K562 (cell line): Measurements from ENCODE around the gene LTBR. TPM values are rescaled to one million over a fixed set of nuclear protein-coding genes. Genes with fewer than 3 reads are reported as not detected.

Source experiments
- ATAC-seq: fragments of 200-7000 bp; cut with Tn5 transposase; 3 replicates; pipeline ENCODE4 v1.9.1; 2020; ENCODE audit warnings: moderate library complexity
- BruUV-seq: library from RNA; stranded (reverse); fragments of 400-500 nt; replicated peaks from 2 replicates; lab custom pipeline; 2021; lab: Mats Ljungman, UMichigan
- CTCF ChIA-PET: fragments of 300-600 bp; formaldehyde crosslinking; extraction: SDS; loops from one replicate; lab custom pipeline; 2021; ENCODE audit warnings: low intra/inter-chr PET ratio; lab: Yijun Ruan, JAX
- POLR2A ChIA-PET: fragments of 300-600, 350-650 bp; sonication (Branson Sonifier 250); formaldehyde crosslinking; extraction: SDS; loops from one replicate; lab custom pipeline; 2021; ENCODE audit warnings: antibody characterized with exemption, inconsistent platforms; lab: Yijun Ruan, JAX
- DNase-seq, 4 experiments: peaks; one replicate each; pipeline versions ENCODE4 v3.0.0 to v3.0.0-alpha.2; 2011 to 2018; ENCODE audit warnings: low spot score in 3 of 4, mixed read lengths in 3 of 4; ENCODE audit errors: extremely low read depth in 1 of 4
- FAIRE-seq: peaks from 2 replicates; lab custom pipeline; 2011; peaks lifted over from hg19 to GRCh38; lab: Jason Lieb, UNC
- H2AFZ ChIP-seq: 2 replicates; pipeline ENCODE4 v1.6.0; 2011; ENCODE audit warnings: low read depth, low read length, control low read depth, inconsistent platforms
- H3K27ac ChIP-seq: fragments of 200-600 bp; 3 replicates; pipeline ENCODE4 v1.8.0; 2011; ENCODE audit warnings: low read depth, mild to moderate bottlenecking, control low read depth, inconsistent platforms, low read length, moderate library complexity, mixed read lengths; ENCODE audit errors: extremely low read depth
- H3K27me3 ChIP-seq, 2 experiments: fragments of 300-600 bp in 1 of 2; 2 replicates in 1 of 2; 3 replicates in 1 of 2; pipeline versions ENCODE4 v1.6.0 to v1.8.0; 2011; ENCODE audit warnings: inconsistent platforms in 2 of 2, low read length in 2 of 2, mild to moderate bottlenecking in 1 of 2, mixed read lengths in 1 of 2, moderate library complexity in 1 of 2; ENCODE audit not compliant: control insufficient read depth in 2 of 2, insufficient read depth in 2 of 2
- H3K36me3 ChIP-seq: fragments of 300-600 bp; 3 replicates; pipeline ENCODE4 v1.8.0; 2011; ENCODE audit warnings: mild to moderate bottlenecking, low read length, inconsistent platforms; ENCODE audit not compliant: control insufficient read depth, insufficient read depth
- H3K4me1 ChIP-seq, 2 experiments: fragments of 200-600 bp in 1 of 2; replicated peaks in 1 of 2; 2 replicates in 1 of 2; 3 replicates in 1 of 2; pipeline versions ENCODE4 v1.5.1 to v1.8.0; 2011; ENCODE audit warnings: inconsistent platforms in 2 of 2, low read length in 2 of 2, mild to moderate bottlenecking in 1 of 2, mixed read lengths in 1 of 2, moderate library complexity in 1 of 2; ENCODE audit not compliant: control insufficient read depth in 2 of 2, insufficient read depth in 2 of 2
- H3K4me2 ChIP-seq: 2 replicates; pipeline ENCODE4 v1.6.1; 2011; ENCODE audit warnings: low read length, control low read depth, inconsistent platforms, mixed read lengths; ENCODE audit not compliant: insufficient read depth
- H3K4me3 ChIP-seq: fragments of 200-600 bp; sonication (generic), shearing (Covaris generic); 2 replicates; pipeline ENCODE4 v1.5.1; 2016; ENCODE audit warnings: control low read depth, inconsistent platforms
- H3K79me2 ChIP-seq: fragments of 200-600 bp; 3 replicates; pipeline ENCODE4 v1.8.0; 2011; ENCODE audit warnings: low read length, inconsistent platforms; ENCODE audit not compliant: control insufficient read depth, insufficient read depth
- H3K9ac ChIP-seq, 2 experiments: 2 replicates each; pipeline versions ENCODE4 v1.6.0 to v1.6.1; 2011; ENCODE audit warnings: low read depth in 2 of 2, low read length in 2 of 2, control low read depth in 1 of 2, inconsistent platforms in 1 of 2, mild to moderate bottlenecking in 1 of 2, mixed read lengths in 1 of 2; ENCODE audit not compliant: insufficient read depth in 1 of 2
- H3K9me1 ChIP-seq: one replicate; pipeline ENCODE4 v1.6.0; 2011; ENCODE audit warnings: inconsistent platforms, mild to moderate bottlenecking, low read length, moderate library complexity; ENCODE audit not compliant: control insufficient read depth, insufficient read depth
- H3K9me3 ChIP-seq: replicated peaks from 2 replicates; pipeline ENCODE4 v1.5.1; 2011; ENCODE audit warnings: low read depth, low read length, inconsistent platforms; ENCODE audit not compliant: control insufficient read depth, insufficient read depth
- H4K20me1 ChIP-seq: replicated peaks from 2 replicates; pipeline ENCODE4 v1.6.1; 2011; ENCODE audit warnings: low read length, inconsistent platforms, mixed read lengths; ENCODE audit not compliant: control insufficient read depth, insufficient read depth
- CHD4 ChIP-seq: fragments of 200-600 bp; sonication (generic); IDR thresholded peaks from 3 replicates; pipeline ENCODE4 v1.6.1; 2012; ENCODE audit warnings: low read depth, mild to moderate bottlenecking, mixed read lengths, low read length, inconsistent platforms; ENCODE audit not compliant: insufficient read depth, insufficient replicate concordance, poor library complexity, severe bottlenecking
- GABPB2 ChIP-seq: fragments of 250-450 bp; sonication (Bioruptor Pico); conservative IDR thresholded peaks from 2 replicates; pipeline ENCODE4 v1.5.1; 2021; ENCODE audit warnings: mild to moderate bottlenecking
- NFE2L1 ChIP-seq: fragments of 450-650 bp; IDR thresholded peaks from 2 replicates; pipeline ENCODE4 v1.6.1; 2016; ENCODE audit warnings: missing genetic modification characterization, low read depth, mild to moderate bottlenecking, missing compliant biosample characterization, moderate library complexity, borderline replicate concordance
- PHF8 ChIP-seq: fragments of 200-600 bp; sonication (generic); IDR thresholded peaks from 2 replicates; pipeline ENCODE4 v1.6.1; 2012; ENCODE audit warnings: mixed run types, mild to moderate bottlenecking, inconsistent platforms, low read length, moderate library complexity, borderline replicate concordance
- RBM25 ChIP-seq: fragments of 200-400 bp; formaldehyde crosslinking; IDR thresholded peaks from 2 replicates; pipeline ENCODE4 v1.6.1; 2018; ENCODE audit warnings: low read length, low read depth, moderate library complexity; ENCODE audit not compliant: severe bottlenecking
- SMAD3 ChIP-seq: fragments of 450-650 bp; formaldehyde crosslinking; conservative IDR thresholded peaks from 2 replicates; pipeline ENCODE4 v1.4.0; 2020; ENCODE audit warnings: mild to moderate bottlenecking
- TSC22D4 ChIP-seq: fragments of 450-650 bp; IDR thresholded peaks from 2 replicates; pipeline ENCODE4 v1.6.1; 2016; ENCODE audit warnings: missing genetic modification characterization, missing biosample characterization, control low read depth
- ZNF197 ChIP-seq: fragments of 200-800 bp; sonication (Bioruptor generic); IDR thresholded peaks from 2 replicates; pipeline ENCODE4 v1.6.1; 2016; ENCODE audit warnings: low read depth, missing genetic modification characterization, missing compliant biosample characterization
- ZNF507 ChIP-seq: conservative IDR thresholded peaks from 2 replicates; pipeline ENCODE4 v1.6.1; 2017; ENCODE audit warnings: missing genetic modification characterization, missing compliant biosample characterization
- ZNF668 ChIP-seq: fragments of 250-450 bp; sonication (Bioruptor Pico); IDR thresholded peaks from 2 replicates; pipeline ENCODE4 v1.8.0; 2022; ENCODE audit warnings: mild to moderate bottlenecking, inconsistent platforms
- ZNF695 ChIP-seq: fragments of 450-650 bp; formaldehyde crosslinking; IDR thresholded peaks from 2 replicates; pipeline ENCODE4 v1.4.0; 2020; ENCODE audit warnings: mild to moderate bottlenecking, moderate library complexity
- ZNF77 ChIP-seq: fragments of 250-450 bp; sonication (Bioruptor Pico); IDR thresholded peaks from 2 replicates; pipeline ENCODE4 v1.5.0; 2020
- WGBS: fragments of 100-300 bp; shearing (Covaris generic); methylation state at CpG from one replicate; pipeline ENCODE4 v1.1.6; 2016; ENCODE audit warnings: low coverage, mixed read lengths; ENCODE audit not compliant: insufficient coverage; ENCODE audit errors: missing lambda C conversion rate; 5-methylcytosine and 5-hydroxymethylcytosine counted together
- in situ Hi-C: fragments of 300-500 bp; cut with MboI; formaldehyde crosslinking; loops from 4 replicates; pipeline ENCODE4 v1.15.0; 2018; ENCODE audit warnings: inconsistent platforms, mixed read lengths
- intact Hi-C: fragments of 100-400 bp; cut with micrococcal nuclease; formaldehyde crosslinking; loops from 2 replicates; pipeline ENCODE4 v1.14.2; 2022
- polyA plus RNA-seq, 8 experiments: library from polyadenylated mRNA; depleted of rRNA in 4 of 8; stranded (reverse) in 5 of 8; unstranded in 3 of 8; fragments of >200 nt; fragmentation: Nextera tagmentation in 2 of 8; fragmentation: Illumina TruSeq in 1 of 8; extraction: Ambion mirVana in 2 of 8; extraction: Trizol in 1 of 8; gene quantifications; 2 replicates each; pipeline versions ENCODE4 v1.2.1 to v1.2.3, GENCODE V29; 2011 to 2014; ENCODE audit warnings: inconsistent platforms in 1 of 8, missing spikeins in 1 of 8
- total RNA-seq, 7 experiments: library from RNA; depleted of rRNA in 6 of 7; stranded (reverse); fragments of >200 nt in 6 of 7; fragmentation: Illumina TruSeq in 2 of 7; extraction: Trizol in 2 of 7; gene quantifications; 2 replicates each; pipeline versions ENCODE4 v1.2.1 to v1.2.3, GENCODE V29; 2011 to 2021; ENCODE audit warnings: low replicate concordance in 1 of 7
- TF ChIP-seq, protein P1 (sequence below): sonication (generic); formaldehyde crosslinking; IDR thresholded peaks from 2 replicates; pipeline ENCODE4 v1.8.1; 2022; ENCODE audit warnings: missing genetic modification reagents
- TF ChIP-seq, protein P2 (sequence below): fragments of 250-450 bp; sonication (Bioruptor Pico); IDR thresholded peaks from 2 replicates; pipeline ENCODE4 v1.9.0; 2021; ENCODE audit warnings: mild to moderate bottlenecking

Gene LTBR
- total and polyA plus RNA-seq, 9 of the 15 experiments (the other 6 are each of a cell fraction or from before 2014, with no cell fraction given), result 0.96 to 69.0 (median 35.3) TPM

DNA sequence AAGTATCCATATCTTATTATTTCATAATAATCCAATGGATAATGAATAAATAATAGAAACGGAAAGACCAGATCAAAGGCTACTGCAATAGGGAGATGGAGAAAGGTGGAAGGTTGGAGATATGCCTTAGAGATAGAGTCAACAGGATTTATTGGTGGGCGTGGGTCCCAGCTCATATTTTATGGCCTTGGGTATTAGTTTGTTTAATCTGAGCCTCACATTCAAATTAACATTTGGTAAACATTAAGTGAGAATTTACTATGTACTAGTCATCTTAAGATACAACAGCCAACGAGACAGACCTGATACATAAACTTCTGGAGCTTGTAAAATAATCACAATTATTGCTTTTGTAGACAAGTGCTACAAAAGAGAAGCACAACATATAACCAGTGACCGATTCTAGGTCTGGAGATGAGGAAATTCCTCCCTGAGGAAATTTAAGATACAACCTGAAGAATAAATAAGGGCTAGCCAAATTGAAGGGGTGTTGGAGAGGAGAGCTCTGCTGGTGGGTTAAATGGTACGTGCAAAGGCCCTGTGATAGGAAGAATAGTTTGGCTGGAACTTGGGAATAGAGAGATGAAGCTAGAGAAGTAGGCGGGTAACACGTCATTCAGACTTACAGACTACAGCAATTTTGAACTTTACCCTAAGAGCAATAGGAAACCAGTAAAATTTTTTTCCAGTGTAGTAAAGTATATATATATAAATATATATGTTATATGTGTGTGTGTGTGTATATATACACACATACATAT is 16.1 kb downstream of the LTBR start:
- Histone ChIP-seq H3K4me1 (no peaks in the 10 kb centered on the region; a peak in 2 of 5 replicates), H3K36me3 (no peaks in the 10 kb centered on the region), H2AFZ (no peak overlapping the region), H3K4me3 (no peak overlapping the region), H4K20me1 (no peaks in the 10 kb centered on the region), H3K27me3 (no peaks in the 10 kb centered on the region), H3K27ac (no peak overlapping the region), H3K79me2 (no peaks in the 10 kb centered on the region), H3K9me3 (no peaks in the 10 kb centered on the region), H3K9ac (no peak overlapping the region), H3K9me1 (no peaks in the 10 kb centered on the region), H3K4me2 (no peak overlapping the region)
- ATAC-seq (no peak), DNase-seq (no peak), FAIRE-seq (no peak)
- BruUV-seq, result no TSS peak
- CTCF ChIA-PET, result no interaction called here
- in situ Hi-C loops (no loop called here), intact Hi-C loops (no loop called here)
- POLR2A ChIA-PET, result interaction anchor here (0.5 kb wide), 1 partner anchor 34 kb away, joined by 3 read pairs; no protein-coding TSS in a partner anchor
- TF ChIP-seq GABPB2 (CRISPR knock-in tag) (no peak), RBM25 (peak; percentile 18)
- WGBS, result 77% methylated on average over 7 of the region's 7 CpGs

DNA sequence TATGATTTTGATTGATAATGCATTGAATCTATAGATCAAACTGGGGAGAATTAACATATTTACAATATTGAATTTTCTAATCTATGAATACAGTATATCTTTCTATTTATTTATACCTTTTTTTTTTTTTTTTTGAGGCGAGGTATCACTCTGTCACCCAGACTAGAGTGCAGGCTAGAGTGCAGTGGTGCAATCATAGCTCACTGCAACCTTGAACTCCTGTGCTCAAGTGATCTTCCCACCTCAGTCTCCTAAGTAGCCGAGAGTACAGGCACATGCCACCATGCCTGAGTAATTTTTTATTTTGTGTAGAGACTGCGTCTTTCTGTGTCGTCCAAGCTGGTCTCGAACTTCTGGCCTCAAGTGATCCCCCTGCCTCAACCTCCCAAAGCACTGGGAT is 20.4 kb downstream of the LTBR start:
- Histone ChIP-seq H3K4me2 (no peak overlapping the region), H3K79me2 (no peaks in the 10 kb centered on the region), H3K4me3 (no peak overlapping the region), H3K9me1 (no peaks in the 10 kb centered on the region), H3K4me1 (no peaks in the 10 kb centered on the region), H3K27me3 (no peaks in the 10 kb centered on the region), H3K9me3 (0 out of 2 replicates have a peak, but pooled peaks cover 1% of the 10 kb centered on the region), H3K27ac (no peak overlapping the region), H2AFZ (no peak overlapping the region), H3K36me3 (no peaks in the 10 kb centered on the region), H4K20me1 (no peaks in the 10 kb centered on the region), H3K9ac (no peak overlapping the region)
- in situ Hi-C loops, result no loop called here
- CTCF ChIA-PET, result no interaction called here
- FAIRE-seq (no peak), DNase-seq (no peak), ATAC-seq (no peak)
- no TSS peak for BruUV-seq
- WGBS, result 60% methylated on average over 4 of the region's 5 CpGs
- POLR2A ChIA-PET, result interaction anchor here (0.8 kb wide), 1 partner anchor 12 kb away, joined by 3 read pairs; no protein-coding TSS in a partner anchor
- intact Hi-C loops, result no loop called here
- TF ChIP-seq ZNF668 (CRISPR knock-in tag), result no peak
- no peak for TF ChIP-seq NFE2L1
- TF ChIP-seq, protein P1, sequence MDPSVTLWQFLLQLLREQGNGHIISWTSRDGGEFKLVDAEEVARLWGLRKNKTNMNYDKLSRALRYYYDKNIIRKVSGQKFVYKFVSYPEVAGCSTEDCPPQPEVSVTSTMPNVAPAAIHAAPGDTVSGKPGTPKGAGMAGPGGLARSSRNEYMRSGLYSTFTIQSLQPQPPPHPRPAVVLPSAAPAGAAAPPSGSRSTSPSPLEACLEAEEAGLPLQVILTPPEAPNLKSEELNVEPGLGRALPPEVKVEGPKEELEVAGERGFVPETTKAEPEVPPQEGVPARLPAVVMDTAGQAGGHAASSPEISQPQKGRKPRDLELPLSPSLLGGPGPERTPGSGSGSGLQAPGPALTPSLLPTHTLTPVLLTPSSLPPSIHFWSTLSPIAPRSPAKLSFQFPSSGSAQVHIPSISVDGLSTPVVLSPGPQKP (CRISPR knock-in tag), result no peak
- TF ChIP-seq PHF8, result no peak
- no peak for TF ChIP-seq ZNF695 (CRISPR knock-in tag)
- TF ChIP-seq, protein P2, sequence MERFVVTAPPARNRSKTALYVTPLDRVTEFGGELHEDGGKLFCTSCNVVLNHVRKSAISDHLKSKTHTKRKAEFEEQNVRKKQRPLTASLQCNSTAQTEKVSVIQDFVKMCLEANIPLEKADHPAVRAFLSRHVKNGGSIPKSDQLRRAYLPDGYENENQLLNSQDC, result no peak
- no peak for TF ChIP-seq TSC22D4 (tag)
- no peak for TF ChIP-seq ZNF77
- TF ChIP-seq ZNF197, result no peak
- TF ChIP-seq SMAD3 (CRISPR knock-in tag), result no peak
- no peak for TF ChIP-seq ZNF507 (tag)
- no peak for TF ChIP-seq CHD4
